ENCODE results near the gene UGT1A8.

- TF ChIP-seq JUND (IDR thresholded peaks at IDR 0.05) (no peak), POLR2A (IDR thresholded peaks at IDR 0.05; ENCODE audit: borderline replicate concordance, extremely low read depth, insufficient read depth, insufficient read length) (no peak), YY1 (IDR thresholded peaks at IDR 0.05; ENCODE audit: extremely low read depth, insufficient replicate concordance, low read depth, low read length) (no peak), CTCF (IDR thresholded peaks at IDR 0.05 in 2 of 3, conservative IDR thresholded peaks at IDR 0.05 in 1 of 3; ENCODE audit: borderline replicate concordance in 1 of 3, insufficient read depth in 1 of 3, low read depth in 2 of 3, low read length in 2 of 3) (no peak), REST (IDR thresholded peaks at IDR 0.05; ENCODE audit: low read depth) (no peak), CEBPB (IDR thresholded peaks at IDR 0.05; ENCODE audit: low read depth) (no peak), ZNF274 (IDR thresholded peaks at IDR 0.05; ENCODE audit: low read depth, low read length) (no peak), SIN3A (IDR thresholded peaks at IDR 0.05; ENCODE audit: low read depth) (no peak), EZH2 (IDR thresholded peaks at IDR 0.05) (no peak), POLR2AphosphoS5 (IDR thresholded peaks at IDR 0.05; ENCODE audit: low read depth, low read length) (no peak), RAD21 (IDR thresholded peaks at IDR 0.05; ENCODE audit: low read depth) (no peak)
These were observed 193.0 kb downstream of the UGT1A8 start for GRCh38 chr2:233810385-233810784.
